Activated T-helper 1 cell treated with Interleukin-2 at 50 U/mL for 16 hours (primary cell): ENCODE measurements around the gene KREMEN1.
"Not testable (repeated sequence)": the region's sequence is repeated elsewhere in the genome, so short reads cannot be mapped to it uniquely, and the experiment has no call there.

Source experiments
- DNase-seq: peaks from one replicate; pipeline ENCODE4 v3.0.0-alpha.2; 2020; ENCODE audit warnings: low read depth

KREMEN1 gene

DNA sequence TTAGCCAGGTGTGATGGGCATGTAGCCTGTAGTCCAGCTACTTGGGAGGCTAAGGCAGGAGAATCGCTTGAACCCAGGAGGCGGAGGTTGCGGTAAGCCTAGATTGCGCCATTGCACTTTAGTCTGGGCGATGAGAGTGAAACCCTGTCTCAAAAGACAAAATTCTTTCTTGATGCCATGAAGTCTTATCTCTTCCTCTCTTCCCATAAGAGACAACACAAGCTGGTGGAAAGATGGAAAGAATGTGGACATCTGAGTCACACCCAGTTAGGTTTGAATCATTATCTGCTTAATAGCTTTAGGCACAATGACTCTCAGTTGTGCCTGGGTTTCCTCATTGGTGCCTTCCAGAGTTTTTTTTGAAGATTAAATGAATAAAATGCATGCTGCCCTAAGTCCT, 35.3 kb downstream of the KREMEN1 start:
- DNase-seq: no peak

DNA sequence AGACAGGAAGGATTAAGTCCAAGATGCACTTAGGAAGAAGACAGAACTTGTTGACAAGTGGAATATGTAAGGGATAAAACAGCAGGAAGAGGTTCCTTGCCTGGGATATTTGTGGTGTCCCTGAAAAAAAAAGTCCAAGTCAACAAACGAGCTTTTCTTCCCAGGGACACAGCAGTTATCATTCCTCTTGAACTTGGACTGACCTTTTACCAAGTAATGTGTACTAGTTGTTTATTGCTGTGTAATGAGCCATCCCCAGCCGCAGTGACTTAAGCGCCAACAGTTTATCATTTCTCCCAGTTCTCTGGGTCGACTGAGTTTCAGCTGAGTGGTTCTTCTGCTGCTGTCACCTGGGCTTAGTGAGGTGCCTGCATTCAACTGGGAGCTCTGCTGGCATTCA, 37.0 kb downstream of the KREMEN1 start:
- no peak for DNase-seq

DNA sequence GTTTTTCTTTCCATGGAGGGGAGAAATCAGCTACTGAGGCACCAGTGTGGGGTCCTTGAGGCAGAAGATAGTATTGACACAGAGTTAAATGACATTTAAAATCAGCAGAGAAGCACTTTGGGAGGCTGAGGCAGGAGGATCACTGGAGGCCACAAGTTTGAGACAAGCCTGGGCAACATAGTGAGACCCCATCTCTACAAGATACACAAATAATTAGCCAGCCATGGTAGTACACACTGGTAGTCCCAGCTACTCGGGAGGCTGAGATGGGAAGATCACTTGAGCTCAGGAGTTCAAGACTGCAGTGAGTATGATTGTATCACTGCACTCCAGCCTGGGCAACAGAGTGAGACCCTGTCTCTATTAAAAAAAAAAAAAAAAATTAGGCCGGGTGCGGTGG, 38.1 kb downstream of the KREMEN1 start:
- no peak for DNase-seq

DNA sequence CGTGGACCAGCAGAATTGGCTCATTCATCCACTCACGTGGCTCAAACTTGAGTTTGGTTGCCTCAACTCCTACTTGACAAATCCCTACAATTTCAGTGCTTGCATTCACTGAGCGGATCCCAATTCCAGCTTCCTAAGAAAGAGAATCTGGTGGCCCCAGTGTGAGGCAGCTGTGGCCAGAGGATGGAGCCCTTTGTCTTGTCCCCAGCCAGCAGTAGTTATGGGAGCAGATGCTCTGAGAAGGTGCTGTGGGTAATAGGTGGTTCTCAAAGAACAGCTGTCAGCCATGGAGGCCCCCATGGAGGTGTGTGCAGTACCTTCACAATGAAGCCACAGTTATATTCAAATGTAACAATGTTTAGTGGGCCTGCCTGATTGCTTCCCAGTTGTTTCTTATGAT, 39.3 kb downstream of the KREMEN1 start:
- no peak for DNase-seq

GRCh38 chr22:29112681-29113080, 39.8 kb downstream of the KREMEN1 start:
- no peak for DNase-seq

- no peak for DNase-seq
Observed at GRCh38 chr22:29113319-29113718, 40.5 kb downstream of the KREMEN1 start.

DNA sequence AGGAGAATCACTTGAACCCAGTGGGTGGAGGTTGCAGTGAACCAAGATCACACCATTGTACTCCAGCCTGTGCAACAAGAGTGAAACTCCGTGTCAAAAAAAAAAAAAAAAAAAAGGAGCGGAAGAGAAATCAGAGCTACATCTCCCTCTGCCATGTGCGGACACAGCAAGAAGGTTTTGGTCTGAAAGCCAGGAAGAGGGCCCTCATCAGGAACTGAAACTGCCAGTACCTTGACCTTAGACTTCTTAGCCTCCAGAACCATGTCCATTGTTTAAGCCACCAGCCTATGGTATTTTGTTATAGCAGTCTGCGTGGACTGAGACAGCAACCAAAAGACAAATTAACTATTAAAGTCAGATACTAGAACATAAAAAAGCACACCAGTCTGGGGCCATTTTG, 41.6 kb downstream of the KREMEN1 start:
- no peak for DNase-seq

GRCh38 chr22:29115682-29116288, 43.0 kb downstream of the KREMEN1 start:
- no peak for DNase-seq

DNA sequence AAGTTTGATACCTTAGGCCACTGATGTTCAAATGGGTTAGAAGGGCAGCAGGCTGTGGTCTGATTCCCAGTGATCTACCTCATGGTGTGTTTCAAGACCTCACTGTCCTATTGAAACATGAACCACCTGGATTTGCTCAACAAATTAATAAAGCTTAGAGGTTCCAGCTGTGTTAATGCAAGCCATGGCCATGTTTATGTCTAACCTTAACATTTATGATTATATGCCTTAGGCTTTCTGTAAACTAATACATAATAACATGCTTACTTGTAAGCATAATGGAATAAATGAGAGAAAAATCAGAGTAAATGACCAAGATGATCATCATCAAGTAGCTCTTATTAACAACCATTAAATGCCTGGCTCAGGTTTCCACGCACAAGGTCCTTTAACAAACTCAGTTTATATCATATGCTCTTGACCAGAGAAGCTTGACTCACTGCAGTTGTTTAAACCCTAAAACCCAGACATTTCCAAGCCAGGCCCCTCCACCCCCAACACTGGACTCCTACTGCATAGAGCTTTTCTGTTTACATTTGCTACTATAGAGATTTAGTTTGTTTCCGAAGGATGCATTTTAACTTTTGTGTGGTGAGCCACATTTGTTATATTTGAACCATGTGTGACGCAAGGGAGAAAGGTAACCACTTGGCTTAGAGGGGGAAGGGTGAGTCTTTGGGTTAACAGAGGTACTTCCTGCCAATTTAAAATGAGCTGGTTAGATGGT, 43.7 kb downstream of the KREMEN1 start:
- no peak for DNase-seq

- DNase-seq: no peak
Observed at GRCh38 chr22:29117799-29118477, 45.1 kb downstream of the KREMEN1 start.

GRCh38 chr22:29120098-29120912, 47.5 kb downstream of the KREMEN1 start:
- DNase-seq: not testable (repeated sequence)

- DNase-seq: no peak
Observed at GRCh38 chr22:29121124-29121523, 48.3 kb downstream of the KREMEN1 start.

- no peak for DNase-seq
Observed at GRCh38 chr22:29122041-29122440, 49.2 kb downstream of the KREMEN1 start.

DNA sequence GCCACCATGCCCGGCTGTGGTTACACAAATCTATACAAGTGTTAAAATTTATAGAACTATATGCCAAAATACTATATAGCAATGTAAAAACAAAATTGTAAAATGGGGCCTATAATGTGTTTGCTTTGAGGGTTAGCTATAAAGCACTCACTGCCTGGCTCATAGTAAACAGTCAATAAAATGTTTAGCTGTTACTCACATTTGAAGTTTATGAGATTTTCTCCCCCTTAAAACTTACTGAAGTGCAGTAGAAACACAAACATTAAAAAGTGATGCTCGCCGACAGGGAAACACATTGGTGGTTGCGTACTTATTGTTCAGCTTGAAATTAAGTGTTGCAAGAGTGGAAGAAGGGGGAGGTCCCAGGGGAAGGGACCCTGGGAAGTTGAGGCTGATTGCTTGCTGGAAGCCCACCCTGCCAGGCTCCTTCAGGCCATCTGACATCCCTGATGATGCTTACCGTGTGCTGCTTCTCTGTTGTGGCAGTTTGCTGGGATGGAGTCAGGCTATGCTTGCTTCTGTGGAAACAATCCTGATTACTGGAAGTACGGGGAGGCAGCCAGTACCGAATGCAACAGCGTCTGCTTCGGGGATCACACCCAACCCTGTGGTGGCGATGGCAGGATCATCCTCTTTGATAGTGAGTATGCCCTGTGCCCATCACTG, 52.1 kb downstream of the KREMEN1 start:
- no peak for DNase-seq

GRCh38 chr22:29125443-29125778, 52.6 kb downstream of the KREMEN1 start:
- DNase-seq: no peak

DNA sequence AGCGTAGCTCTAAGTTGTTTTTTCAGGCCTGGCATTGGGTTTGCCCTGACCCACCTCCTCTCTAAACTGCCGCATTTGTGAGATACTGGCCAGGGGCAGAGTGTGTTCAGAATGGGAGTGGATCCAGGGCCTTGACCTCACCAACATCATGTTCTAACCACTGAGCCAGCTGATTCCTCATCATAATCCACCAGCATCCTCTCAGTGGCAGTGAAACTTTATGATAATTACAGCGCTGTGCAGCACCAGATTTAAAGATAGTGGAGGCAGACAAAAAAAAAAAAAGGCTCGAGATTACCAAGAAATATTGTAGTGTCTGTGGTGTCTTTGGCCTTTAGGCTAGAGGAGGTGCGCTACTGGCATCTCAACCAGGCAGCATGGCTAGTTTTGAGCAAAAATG, 53.0 kb downstream of the KREMEN1 start:
- DNase-seq: no peak

DNA sequence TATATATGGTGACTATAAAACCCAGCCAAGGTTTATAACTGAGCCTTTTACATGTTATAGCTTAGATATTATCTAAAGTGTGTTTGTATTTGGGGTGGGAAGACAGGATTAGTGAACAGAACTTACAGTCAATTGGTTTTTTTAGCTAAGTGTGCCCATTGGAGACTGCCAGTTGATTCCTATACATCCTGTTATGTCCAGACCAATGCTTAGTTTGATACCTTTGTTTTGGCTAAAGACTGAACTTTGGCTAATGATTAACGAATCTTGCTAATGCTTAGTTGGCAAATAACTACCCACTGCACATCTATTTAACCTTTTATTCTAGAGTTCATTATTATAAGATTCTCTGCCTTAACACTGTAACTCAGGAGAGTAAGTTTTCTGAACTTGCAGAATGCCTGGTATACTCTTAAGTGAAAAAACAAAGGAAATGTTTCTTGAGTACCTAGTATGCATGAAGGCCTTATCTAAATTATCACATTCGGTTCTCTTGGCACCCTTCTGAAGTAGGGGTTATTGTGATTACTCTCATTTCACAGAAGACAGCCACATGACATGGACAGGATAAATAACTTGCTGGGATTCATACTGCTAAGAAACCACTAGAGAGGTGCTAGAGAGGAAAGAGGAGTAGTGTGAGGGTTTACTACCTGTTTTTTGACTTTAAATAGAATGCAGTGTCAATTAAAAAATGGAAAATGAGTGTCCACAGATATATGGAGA, 54.0 kb downstream of the KREMEN1 start:
- DNase-seq: no peak

DNA sequence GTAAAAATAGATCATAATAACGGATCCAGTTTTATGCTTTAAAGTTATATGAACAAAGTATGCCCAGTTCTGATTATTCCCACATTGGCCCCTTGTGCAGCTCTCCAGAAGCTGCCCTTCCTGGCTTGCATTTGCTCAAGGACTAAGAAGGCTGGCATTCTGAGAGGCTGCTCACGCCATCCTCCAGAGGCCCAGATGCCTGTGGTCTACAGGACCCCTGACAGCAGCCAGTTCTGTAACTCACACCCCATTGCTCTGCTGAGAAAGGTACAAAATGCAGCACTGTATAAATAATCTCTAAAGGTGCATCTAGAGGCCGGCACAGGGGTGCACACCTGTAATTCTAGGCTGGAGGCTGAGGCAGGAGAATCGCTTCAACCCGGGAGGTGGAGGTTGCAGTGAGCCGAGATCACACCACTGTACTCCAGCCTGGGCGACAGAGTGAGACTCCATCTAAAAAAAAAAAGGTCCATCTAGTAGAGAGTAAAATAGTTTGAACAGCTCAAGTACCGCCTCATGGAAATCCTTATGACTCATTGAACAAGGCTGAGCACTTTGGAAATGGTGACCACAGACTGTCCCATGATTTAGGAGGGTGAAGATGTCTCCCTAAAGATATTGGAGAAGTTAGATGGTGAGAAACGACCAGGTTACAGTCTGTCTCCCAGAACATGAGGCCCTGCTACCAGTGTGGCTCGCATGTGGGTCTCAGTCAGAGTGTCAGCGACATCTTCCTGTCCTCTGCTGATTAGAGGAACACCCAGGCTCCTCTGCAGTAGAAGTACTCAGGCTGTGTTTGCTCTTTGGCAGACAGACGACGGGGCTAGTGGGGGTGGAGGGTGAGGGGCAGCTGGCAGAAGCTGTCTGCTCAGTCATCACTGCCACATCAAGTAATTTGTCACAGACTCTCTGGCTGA, 56.3 kb downstream of the KREMEN1 start:
- no peak for DNase-seq

DNA sequence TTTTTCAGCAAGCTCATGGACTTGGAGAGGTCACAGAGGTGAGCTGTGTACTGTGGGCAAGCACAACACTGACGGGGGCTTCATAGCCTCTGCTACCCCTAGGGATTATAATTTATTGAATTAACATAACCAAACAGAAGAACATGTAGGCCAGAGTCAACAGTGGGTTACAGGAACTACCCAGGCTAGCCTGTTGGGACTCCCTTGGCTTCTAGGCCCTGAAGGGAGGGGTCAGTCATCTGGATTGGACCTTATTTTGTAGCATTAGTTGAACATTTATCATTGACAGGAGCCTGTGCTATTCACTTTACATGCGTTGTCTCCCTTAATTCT, 56.9 kb downstream of the KREMEN1 start:
- DNase-seq: no peak

- DNase-seq: no peak
Observed at GRCh38 chr22:29130476-29130875, 57.6 kb downstream of the KREMEN1 start.
